K562 (cell line): ENCODE measurements around the gene SLC22A4. TPM values are rescaled to one million over a fixed set of nuclear protein-coding genes. Genes with fewer than 3 reads are reported as not detected.

Experiments used
- ATAC-seq: fragments of 200-7000 bp; cut with Tn5 transposase; 3 replicates; pipeline ENCODE4 v1.9.1; 2020; ENCODE audit warnings: moderate library complexity
- BruUV-seq: library from RNA; stranded (reverse); fragments of 400-500 nt; replicated peaks from 2 replicates; lab custom pipeline; 2021; lab: Mats Ljungman, UMichigan
- CTCF ChIA-PET: fragments of 300-600 bp; formaldehyde crosslinking; extraction: SDS; loops from one replicate; lab custom pipeline; 2021; ENCODE audit warnings: low intra/inter-chr PET ratio; lab: Yijun Ruan, JAX
- POLR2A ChIA-PET: fragments of 300-600, 350-650 bp; sonication (Branson Sonifier 250); formaldehyde crosslinking; extraction: SDS; loops from one replicate; lab custom pipeline; 2021; ENCODE audit warnings: antibody characterized with exemption, inconsistent platforms; lab: Yijun Ruan, JAX
- DNase-seq, 4 experiments: peaks; one replicate each; pipeline versions ENCODE4 v3.0.0 to v3.0.0-alpha.2; 2011 to 2018; ENCODE audit warnings: low spot score in 3 of 4, mixed read lengths in 3 of 4; ENCODE audit errors: extremely low read depth in 1 of 4
- FAIRE-seq: peaks from 2 replicates; lab custom pipeline; 2011; peaks lifted over from hg19 to GRCh38; lab: Jason Lieb, UNC
- H2AFZ ChIP-seq: 2 replicates; pipeline ENCODE4 v1.6.0; 2011; ENCODE audit warnings: low read depth, low read length, control low read depth, inconsistent platforms
- H3K27ac ChIP-seq: fragments of 200-600 bp; 3 replicates; pipeline ENCODE4 v1.8.0; 2011; ENCODE audit warnings: low read depth, mild to moderate bottlenecking, control low read depth, inconsistent platforms, low read length, moderate library complexity, mixed read lengths; ENCODE audit errors: extremely low read depth
- H3K27me3 ChIP-seq, 2 experiments: fragments of 300-600 bp in 1 of 2; 2 replicates in 1 of 2; 3 replicates in 1 of 2; pipeline versions ENCODE4 v1.6.0 to v1.8.0; 2011; ENCODE audit warnings: inconsistent platforms in 2 of 2, low read length in 2 of 2, mild to moderate bottlenecking in 1 of 2, mixed read lengths in 1 of 2, moderate library complexity in 1 of 2; ENCODE audit not compliant: control insufficient read depth in 2 of 2, insufficient read depth in 2 of 2
- H3K36me3 ChIP-seq: fragments of 300-600 bp; 3 replicates; pipeline ENCODE4 v1.8.0; 2011; ENCODE audit warnings: mild to moderate bottlenecking, low read length, inconsistent platforms; ENCODE audit not compliant: control insufficient read depth, insufficient read depth
- H3K4me1 ChIP-seq, 2 experiments: fragments of 200-600 bp in 1 of 2; replicated peaks in 1 of 2; 2 replicates in 1 of 2; 3 replicates in 1 of 2; pipeline versions ENCODE4 v1.5.1 to v1.8.0; 2011; ENCODE audit warnings: inconsistent platforms in 2 of 2, low read length in 2 of 2, mild to moderate bottlenecking in 1 of 2, mixed read lengths in 1 of 2, moderate library complexity in 1 of 2; ENCODE audit not compliant: control insufficient read depth in 2 of 2, insufficient read depth in 2 of 2
- H3K4me2 ChIP-seq: 2 replicates; pipeline ENCODE4 v1.6.1; 2011; ENCODE audit warnings: low read length, control low read depth, inconsistent platforms, mixed read lengths; ENCODE audit not compliant: insufficient read depth
- H3K4me3 ChIP-seq: fragments of 200-600 bp; sonication (generic), shearing (Covaris generic); 2 replicates; pipeline ENCODE4 v1.5.1; 2016; ENCODE audit warnings: control low read depth, inconsistent platforms
- H3K79me2 ChIP-seq: fragments of 200-600 bp; 3 replicates; pipeline ENCODE4 v1.8.0; 2011; ENCODE audit warnings: low read length, inconsistent platforms; ENCODE audit not compliant: control insufficient read depth, insufficient read depth
- H3K9ac ChIP-seq, 2 experiments: 2 replicates each; pipeline versions ENCODE4 v1.6.0 to v1.6.1; 2011; ENCODE audit warnings: low read depth in 2 of 2, low read length in 2 of 2, control low read depth in 1 of 2, inconsistent platforms in 1 of 2, mild to moderate bottlenecking in 1 of 2, mixed read lengths in 1 of 2; ENCODE audit not compliant: insufficient read depth in 1 of 2
- H3K9me1 ChIP-seq: one replicate; pipeline ENCODE4 v1.6.0; 2011; ENCODE audit warnings: inconsistent platforms, mild to moderate bottlenecking, low read length, moderate library complexity; ENCODE audit not compliant: control insufficient read depth, insufficient read depth
- H3K9me3 ChIP-seq: replicated peaks from 2 replicates; pipeline ENCODE4 v1.5.1; 2011; ENCODE audit warnings: low read depth, low read length, inconsistent platforms; ENCODE audit not compliant: control insufficient read depth, insufficient read depth
- H4K20me1 ChIP-seq: replicated peaks from 2 replicates; pipeline ENCODE4 v1.6.1; 2011; ENCODE audit warnings: low read length, inconsistent platforms, mixed read lengths; ENCODE audit not compliant: control insufficient read depth, insufficient read depth
- ATF6 ChIP-seq: sonication (generic); formaldehyde crosslinking; IDR thresholded peaks from 2 replicates; pipeline ENCODE4 v1.4.0; 2020; ENCODE audit warnings: mild to moderate bottlenecking, missing genetic modification reagents
- CBX3 ChIP-seq, 2 experiments: IDR thresholded peaks; 1 replicate in 1 of 2; 2 replicates in 1 of 2; pipeline ENCODE4 v1.6.1; 2012; ENCODE audit warnings: inconsistent platforms in 2 of 2, low read length in 2 of 2, borderline replicate concordance in 1 of 2, control low read depth in 1 of 2
- COPS2 ChIP-seq: fragments of 450-650 bp; conservative IDR thresholded peaks from 2 replicates; pipeline ENCODE4 v1.6.1; 2016; ENCODE audit warnings: mild to moderate bottlenecking, moderate library complexity
- DDX20 ChIP-seq: fragments of 450-650 bp; IDR thresholded peaks from 2 replicates; pipeline ENCODE4 v1.6.1; 2016; ENCODE audit warnings: missing genetic modification characterization, low read depth, mild to moderate bottlenecking, missing compliant biosample characterization, moderate library complexity
- E2F6 ChIP-seq, 2 experiments: IDR thresholded peaks; 2 replicates each; pipeline ENCODE4 v1.6.1; 2011; ENCODE audit warnings: borderline replicate concordance in 1 of 2, control low read depth in 1 of 2, low read depth in 1 of 2, low read length in 1 of 2, mild to moderate bottlenecking in 1 of 2, mixed read lengths in 1 of 2, moderate library complexity in 1 of 2; ENCODE audit not compliant: insufficient read depth in 1 of 2, insufficient read length in 1 of 2, poor library complexity in 1 of 2, severe bottlenecking in 1 of 2; ENCODE audit errors: extremely low read depth in 1 of 2
- ELF4 ChIP-seq: fragments of 450-650 bp; formaldehyde crosslinking; IDR thresholded peaks from 2 replicates; pipeline ENCODE4 v1.4.0; 2022; ENCODE audit warnings: missing genetic modification characterization
- ESRRA ChIP-seq: fragments of 450-650 bp; IDR thresholded peaks from 2 replicates; pipeline ENCODE4 v1.6.1; 2014; ENCODE audit warnings: low read depth, mild to moderate bottlenecking, moderate library complexity, borderline replicate concordance
- KAT7 ChIP-seq: sonication (generic); formaldehyde crosslinking; IDR thresholded peaks from 2 replicates; pipeline ENCODE4 v1.8.0; 2022; ENCODE audit warnings: missing genetic modification reagents, mild to moderate bottlenecking, borderline replicate concordance
- KAT8 ChIP-seq: fragments of 450-650 bp; IDR thresholded peaks from 2 replicates; pipeline ENCODE4 v1.6.1; 2016; ENCODE audit warnings: low read depth, mild to moderate bottlenecking
- LARP7 ChIP-seq: fragments of 450-650 bp; IDR thresholded peaks from 2 replicates; pipeline ENCODE4 v1.6.1; 2016
- MAFK ChIP-seq: IDR thresholded peaks from 2 replicates; pipeline ENCODE4 v1.6.1; 2011; ENCODE audit warnings: low read length, improper control_type of control experiment
- MIER1 ChIP-seq: fragments of 450-650 bp; IDR thresholded peaks from 2 replicates; pipeline ENCODE4 v1.6.1; 2016; ENCODE audit warnings: antibody characterized with exemption, mild to moderate bottlenecking, low read depth
- NFE2L1 ChIP-seq: fragments of 450-650 bp; IDR thresholded peaks from 2 replicates; pipeline ENCODE4 v1.6.1; 2016; ENCODE audit warnings: missing genetic modification characterization, low read depth, mild to moderate bottlenecking, missing compliant biosample characterization, moderate library complexity, borderline replicate concordance
- TFE3 ChIP-seq: fragments of 450-650 bp; formaldehyde crosslinking; IDR thresholded peaks from 2 replicates; pipeline ENCODE4 v1.4.0; 2020; ENCODE audit warnings: mild to moderate bottlenecking, mixed read lengths
- ZFX ChIP-seq: sonication (generic); formaldehyde crosslinking; IDR thresholded peaks from 2 replicates; pipeline ENCODE4 v1.8.0; 2022; ENCODE audit warnings: mild to moderate bottlenecking, missing genetic modification reagents, moderate library complexity
- ZNF140 ChIP-seq: fragments of 250-450 bp; sonication (Bioruptor Pico); IDR thresholded peaks from 2 replicates; pipeline ENCODE4 v1.8.0; 2021; ENCODE audit warnings: moderate library complexity, mild to moderate bottlenecking, inconsistent platforms
- ZNF511 ChIP-seq: sonication (generic); formaldehyde crosslinking; IDR thresholded peaks from 2 replicates; pipeline ENCODE4 v1.8.0; 2022; ENCODE audit warnings: mild to moderate bottlenecking, missing genetic modification reagents
- ZNF583 ChIP-seq: fragments of 250-450 bp; sonication (Bioruptor Pico); IDR thresholded peaks from 2 replicates; pipeline ENCODE4 v1.4.0; 2020
- ZNF780A ChIP-seq: fragments of 250-450 bp; sonication (Bioruptor Pico); IDR thresholded peaks from 2 replicates; pipeline ENCODE4 v1.5.0; 2021; ENCODE audit warnings: mild to moderate bottlenecking
- in situ Hi-C: fragments of 300-500 bp; cut with MboI; formaldehyde crosslinking; loops from 4 replicates; pipeline ENCODE4 v1.15.0; 2018; ENCODE audit warnings: inconsistent platforms, mixed read lengths
- intact Hi-C: fragments of 100-400 bp; cut with micrococcal nuclease; formaldehyde crosslinking; loops from 2 replicates; pipeline ENCODE4 v1.14.2; 2022
- polyA plus RNA-seq, 8 experiments: library from polyadenylated mRNA; depleted of rRNA in 4 of 8; stranded (reverse) in 5 of 8; unstranded in 3 of 8; fragments of >200 nt; fragmentation: Nextera tagmentation in 2 of 8; fragmentation: Illumina TruSeq in 1 of 8; extraction: Ambion mirVana in 2 of 8; extraction: Trizol in 1 of 8; gene quantifications; 2 replicates each; pipeline versions ENCODE4 v1.2.1 to v1.2.3, GENCODE V29; 2011 to 2014; ENCODE audit warnings: inconsistent platforms in 1 of 8, missing spikeins in 1 of 8
- total RNA-seq, 7 experiments: library from RNA; depleted of rRNA in 6 of 7; stranded (reverse); fragments of >200 nt in 6 of 7; fragmentation: Illumina TruSeq in 2 of 7; extraction: Trizol in 2 of 7; gene quantifications; 2 replicates each; pipeline versions ENCODE4 v1.2.1 to v1.2.3, GENCODE V29; 2011 to 2021; ENCODE audit warnings: low replicate concordance in 1 of 7

The SLC22A4 gene
- total and polyA plus RNA-seq, 9 of the 15 experiments (the other 6 are each of a cell fraction or from before 2014, with no cell fraction given), result 2.7 to 9.5 (median 6.2) TPM

- H3K4me3 ChIP-seq, result no peak overlapping the region
- TF ChIP-seq ZNF511 (no peak), CBX3 (IDR thresholded peaks at IDR 0.05; ENCODE audit: borderline replicate concordance in 1 of 2, low read length in 2 of 2) (no peak), ATF6 (no peak), TFE3 (no peak), ESRRA (no peak), ZNF140 (CRISPR knock-in tag) (no peak), KAT7 (CRISPR knock-in tag) (no peak), ZNF583 (CRISPR knock-in tag) (no peak), DDX20 (tag) (no peak), MIER1 (no peak), ZNF780A (CRISPR knock-in tag) (no peak), ELF4 (CRISPR knock-in tag) (no peak), NFE2L1 (tag) (no peak), LARP7 (no peak), COPS2 (no peak), E2F6 (IDR thresholded peaks at IDR 0.05; ENCODE audit: borderline replicate concordance in 1 of 2, extremely low read depth in 1 of 2, insufficient read depth in 1 of 2, insufficient read length in 1 of 2, low read depth in 1 of 2, low read length in 1 of 2, poor library complexity in 1 of 2, severe bottlenecking in 1 of 2) (no peak), KAT8 (no peak), MAFK (no peak), ZFX (CRISPR knock-in tag) (no peak)
- H2AFZ ChIP-seq, result no peak overlapping the region
- H3K4me2 ChIP-seq, result no peak overlapping the region
- no TSS peak for BruUV-seq
- peaks cover 45% of the 10 kb centered on the region for H3K36me3 ChIP-seq
- no peaks in the 10 kb centered on the region for H3K27me3 ChIP-seq
- intact Hi-C loops (no loop called here), in situ Hi-C loops (no loop called here)
- no peak overlapping the region for H3K9ac ChIP-seq
- POLR2A ChIA-PET, result interaction anchor here (0.7 to 1.7 kb wide), 3 partner anchors 9 to 20 kb away, joined by 3 to 6 read pairs (median 6); no protein-coding TSS in a partner anchor
- CTCF ChIA-PET, result no interaction called here
- FAIRE-seq (no peak), DNase-seq (no peak), ATAC-seq (no peak)
- no peak overlapping the region for H3K27ac ChIP-seq
- H4K20me1 ChIP-seq, result no peaks in the 10 kb centered on the region
- no peaks in the 10 kb centered on the region for H3K9me1 ChIP-seq
- no peaks in the 10 kb centered on the region for H3K79me2 ChIP-seq
- H3K9me3 ChIP-seq, result no peaks in the 10 kb centered on the region
- no peaks in the 10 kb centered on the region for H3K4me1 ChIP-seq
These were observed 41.2 kb downstream of the SLC22A4 start for GRCh38 chr5:132335402-132335801.
